Measurements from ENCODE around the gene DLG3.

DNA sequence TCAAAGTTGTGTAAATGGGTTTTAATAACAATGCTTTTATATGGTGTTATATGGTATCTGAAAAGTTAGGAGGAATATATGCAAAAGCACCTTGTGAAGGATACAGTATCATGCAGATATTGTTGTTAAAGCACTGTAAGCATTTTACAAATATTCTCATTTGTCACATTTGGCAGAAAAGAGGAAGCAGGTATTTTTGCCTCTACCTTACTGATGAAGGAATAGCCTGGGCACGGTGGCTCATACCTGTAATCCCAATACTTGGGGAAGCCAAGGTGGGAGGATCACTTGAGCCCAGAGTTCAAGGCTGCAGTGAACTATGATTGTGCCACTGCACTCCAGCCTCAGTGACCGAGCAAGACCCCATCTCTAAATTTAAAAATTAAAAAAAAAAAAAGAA, 33.7 kb upstream of the DLG3 start:
- TF ChIP-seq, protein P1, sequence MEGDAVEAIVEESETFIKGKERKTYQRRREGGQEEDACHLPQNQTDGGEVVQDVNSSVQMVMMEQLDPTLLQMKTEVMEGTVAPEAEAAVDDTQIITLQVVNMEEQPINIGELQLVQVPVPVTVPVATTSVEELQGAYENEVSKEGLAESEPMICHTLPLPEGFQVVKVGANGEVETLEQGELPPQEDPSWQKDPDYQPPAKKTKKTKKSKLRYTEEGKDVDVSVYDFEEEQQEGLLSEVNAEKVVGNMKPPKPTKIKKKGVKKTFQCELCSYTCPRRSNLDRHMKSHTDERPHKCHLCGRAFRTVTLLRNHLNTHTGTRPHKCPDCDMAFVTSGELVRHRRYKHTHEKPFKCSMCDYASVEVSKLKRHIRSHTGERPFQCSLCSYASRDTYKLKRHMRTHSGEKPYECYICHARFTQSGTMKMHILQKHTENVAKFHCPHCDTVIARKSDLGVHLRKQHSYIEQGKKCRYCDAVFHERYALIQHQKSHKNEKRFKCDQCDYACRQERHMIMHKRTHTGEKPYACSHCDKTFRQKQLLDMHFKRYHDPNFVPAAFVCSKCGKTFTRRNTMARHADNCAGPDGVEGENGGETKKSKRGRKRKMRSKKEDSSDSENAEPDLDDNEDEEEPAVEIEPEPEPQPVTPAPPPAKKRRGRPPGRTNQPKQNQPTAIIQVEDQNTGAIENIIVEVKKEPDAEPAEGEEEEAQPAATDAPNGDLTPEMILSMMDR (conservative IDR thresholded peaks at IDR 0.05) = no peak
- no peak for TF ChIP-seq ZFX (IDR thresholded peaks at IDR 0.05)
